Measurements from ENCODE around the gene NRAP. TPM values are rescaled to one million over a fixed set of nuclear protein-coding genes. Genes with fewer than 3 reads are reported as not detected.

Gene NRAP
- total RNA-seq, 1 experiment from 2014 or later = not detected

- POLR2A ChIA-PET = no interaction called here
- Histone ChIP-seq H3K4me1 (ENCODE audit: control insufficient read depth, insufficient read depth, low read length) (no peaks in the 10 kb centered on the region), H3K27me3 (ENCODE audit: control insufficient read depth, insufficient read depth, low read length) (peaks cover 20% of the 10 kb centered on the region), H3K36me3 (ENCODE audit: control insufficient read depth, insufficient read depth, low read length) (no peaks in the 10 kb centered on the region), H3K27ac (ENCODE audit: low read length) (no peak overlapping the region), H3K9me3 (ENCODE audit: control insufficient read depth, insufficient read depth, low read depth, low read length) (no peaks in the 10 kb centered on the region), H3K4me3 (ENCODE audit: low read depth in 2 of 2, low read length in 2 of 2) (no peak overlapping the region)
- DNase-seq (ENCODE audit: low read depth, low spot score) (no peak), ATAC-seq (no peak)
- TF ChIP-seq, protein P1, sequence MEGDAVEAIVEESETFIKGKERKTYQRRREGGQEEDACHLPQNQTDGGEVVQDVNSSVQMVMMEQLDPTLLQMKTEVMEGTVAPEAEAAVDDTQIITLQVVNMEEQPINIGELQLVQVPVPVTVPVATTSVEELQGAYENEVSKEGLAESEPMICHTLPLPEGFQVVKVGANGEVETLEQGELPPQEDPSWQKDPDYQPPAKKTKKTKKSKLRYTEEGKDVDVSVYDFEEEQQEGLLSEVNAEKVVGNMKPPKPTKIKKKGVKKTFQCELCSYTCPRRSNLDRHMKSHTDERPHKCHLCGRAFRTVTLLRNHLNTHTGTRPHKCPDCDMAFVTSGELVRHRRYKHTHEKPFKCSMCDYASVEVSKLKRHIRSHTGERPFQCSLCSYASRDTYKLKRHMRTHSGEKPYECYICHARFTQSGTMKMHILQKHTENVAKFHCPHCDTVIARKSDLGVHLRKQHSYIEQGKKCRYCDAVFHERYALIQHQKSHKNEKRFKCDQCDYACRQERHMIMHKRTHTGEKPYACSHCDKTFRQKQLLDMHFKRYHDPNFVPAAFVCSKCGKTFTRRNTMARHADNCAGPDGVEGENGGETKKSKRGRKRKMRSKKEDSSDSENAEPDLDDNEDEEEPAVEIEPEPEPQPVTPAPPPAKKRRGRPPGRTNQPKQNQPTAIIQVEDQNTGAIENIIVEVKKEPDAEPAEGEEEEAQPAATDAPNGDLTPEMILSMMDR (IDR thresholded peaks at IDR 0.05) = no peak
- TF ChIP-seq SIN3A (IDR thresholded peaks at IDR 0.05; ENCODE audit: borderline replicate concordance, insufficient read depth, low read depth, low read length) (no peak), POLR2AphosphoS5 (IDR thresholded peaks at IDR 0.05; ENCODE audit: low read depth, low read length) (no peak), TCF7L2 (IDR thresholded peaks at IDR 0.05; ENCODE audit: low read depth, low read length) (no peak)
- TF ChIP-seq, protein P2, sequence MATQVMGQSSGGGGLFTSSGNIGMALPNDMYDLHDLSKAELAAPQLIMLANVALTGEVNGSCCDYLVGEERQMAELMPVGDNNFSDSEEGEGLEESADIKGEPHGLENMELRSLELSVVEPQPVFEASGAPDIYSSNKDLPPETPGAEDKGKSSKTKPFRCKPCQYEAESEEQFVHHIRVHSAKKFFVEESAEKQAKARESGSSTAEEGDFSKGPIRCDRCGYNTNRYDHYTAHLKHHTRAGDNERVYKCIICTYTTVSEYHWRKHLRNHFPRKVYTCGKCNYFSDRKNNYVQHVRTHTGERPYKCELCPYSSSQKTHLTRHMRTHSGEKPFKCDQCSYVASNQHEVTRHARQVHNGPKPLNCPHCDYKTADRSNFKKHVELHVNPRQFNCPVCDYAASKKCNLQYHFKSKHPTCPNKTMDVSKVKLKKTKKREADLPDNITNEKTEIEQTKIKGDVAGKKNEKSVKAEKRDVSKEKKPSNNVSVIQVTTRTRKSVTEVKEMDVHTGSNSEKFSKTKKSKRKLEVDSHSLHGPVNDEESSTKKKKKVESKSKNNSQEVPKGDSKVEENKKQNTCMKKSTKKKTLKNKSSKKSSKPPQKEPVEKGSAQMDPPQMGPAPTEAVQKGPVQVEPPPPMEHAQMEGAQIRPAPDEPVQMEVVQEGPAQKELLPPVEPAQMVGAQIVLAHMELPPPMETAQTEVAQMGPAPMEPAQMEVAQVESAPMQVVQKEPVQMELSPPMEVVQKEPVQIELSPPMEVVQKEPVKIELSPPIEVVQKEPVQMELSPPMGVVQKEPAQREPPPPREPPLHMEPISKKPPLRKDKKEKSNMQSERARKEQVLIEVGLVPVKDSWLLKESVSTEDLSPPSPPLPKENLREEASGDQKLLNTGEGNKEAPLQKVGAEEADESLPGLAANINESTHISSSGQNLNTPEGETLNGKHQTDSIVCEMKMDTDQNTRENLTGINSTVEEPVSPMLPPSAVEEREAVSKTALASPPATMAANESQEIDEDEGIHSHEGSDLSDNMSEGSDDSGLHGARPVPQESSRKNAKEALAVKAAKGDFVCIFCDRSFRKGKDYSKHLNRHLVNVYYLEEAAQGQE (IDR thresholded peaks at IDR 0.05; ENCODE audit: insufficient read depth in 1 of 2, low read depth in 2 of 2, low read length in 1 of 2) = no peak
- in situ Hi-C loops (cut with HindIII; ENCODE audit: low pct_unique_long_range_greater_than_20kb, low sequenced_read_pairs) = no loop called here
- CTCF ChIA-PET = no interaction called here
- intact Hi-C loops (cut with micrococcal nuclease; ENCODE audit: unreplicated experiment) = no loop called here
- no TSS peak for BruUV-seq (replicated peaks)
Observed at GRCh38 chr10:113541549-113541927, 122.3 kb downstream of the NRAP start.

- POLR2A ChIA-PET = no interaction called here
- no peak for ATAC-seq
- in situ Hi-C loops (cut with HindIII; ENCODE audit: low pct_unique_long_range_greater_than_20kb, low sequenced_read_pairs) = no loop called here
Observed at GRCh38 chr10:113540845-113541548, 122.8 kb downstream of the NRAP start.

More at GRCh38 chr10:113540845-113541548, 122.8 kb downstream of the NRAP start:
- Histone ChIP-seq H3K27me3 (ENCODE audit: control insufficient read depth, insufficient read depth, low read length) (peaks cover 20% of the 10 kb centered on the region), H3K4me3 (ENCODE audit: low read depth in 2 of 2, low read length in 2 of 2) (no peak overlapping the region), H3K4me1 (ENCODE audit: control insufficient read depth, insufficient read depth, low read length) (no peaks in the 10 kb centered on the region), H3K27ac (ENCODE audit: low read length) (no peak overlapping the region), H3K9me3 (ENCODE audit: control insufficient read depth, insufficient read depth, low read depth, low read length) (no peaks in the 10 kb centered on the region), H3K36me3 (ENCODE audit: control insufficient read depth, insufficient read depth, low read length) (no peaks in the 10 kb centered on the region)
- TF ChIP-seq, protein P2 (IDR thresholded peaks at IDR 0.05; ENCODE audit: insufficient read depth in 1 of 2, low read depth in 2 of 2, low read length in 1 of 2) = no peak
- TF ChIP-seq POLR2AphosphoS5 (IDR thresholded peaks at IDR 0.05; ENCODE audit: low read depth, low read length) = no peak
- BruUV-seq (replicated peaks) = no TSS peak
- CTCF ChIA-PET = no interaction called here
- DNase-seq (ENCODE audit: low read depth, low spot score) = no peak
- intact Hi-C loops (cut with micrococcal nuclease; ENCODE audit: unreplicated experiment) = no loop called here

All from Panc1 (cell line).